Measurements from ENCODE around the gene GNAI2. TPM values are rescaled to one million over a fixed set of nuclear protein-coding genes. Genes with fewer than 3 reads are reported as not detected.

Gene GNAI2
- polyA plus RNA-seq, 1 of the 3 experiments (the other 2 are of a cell fraction), result 649 TPM

DNA sequence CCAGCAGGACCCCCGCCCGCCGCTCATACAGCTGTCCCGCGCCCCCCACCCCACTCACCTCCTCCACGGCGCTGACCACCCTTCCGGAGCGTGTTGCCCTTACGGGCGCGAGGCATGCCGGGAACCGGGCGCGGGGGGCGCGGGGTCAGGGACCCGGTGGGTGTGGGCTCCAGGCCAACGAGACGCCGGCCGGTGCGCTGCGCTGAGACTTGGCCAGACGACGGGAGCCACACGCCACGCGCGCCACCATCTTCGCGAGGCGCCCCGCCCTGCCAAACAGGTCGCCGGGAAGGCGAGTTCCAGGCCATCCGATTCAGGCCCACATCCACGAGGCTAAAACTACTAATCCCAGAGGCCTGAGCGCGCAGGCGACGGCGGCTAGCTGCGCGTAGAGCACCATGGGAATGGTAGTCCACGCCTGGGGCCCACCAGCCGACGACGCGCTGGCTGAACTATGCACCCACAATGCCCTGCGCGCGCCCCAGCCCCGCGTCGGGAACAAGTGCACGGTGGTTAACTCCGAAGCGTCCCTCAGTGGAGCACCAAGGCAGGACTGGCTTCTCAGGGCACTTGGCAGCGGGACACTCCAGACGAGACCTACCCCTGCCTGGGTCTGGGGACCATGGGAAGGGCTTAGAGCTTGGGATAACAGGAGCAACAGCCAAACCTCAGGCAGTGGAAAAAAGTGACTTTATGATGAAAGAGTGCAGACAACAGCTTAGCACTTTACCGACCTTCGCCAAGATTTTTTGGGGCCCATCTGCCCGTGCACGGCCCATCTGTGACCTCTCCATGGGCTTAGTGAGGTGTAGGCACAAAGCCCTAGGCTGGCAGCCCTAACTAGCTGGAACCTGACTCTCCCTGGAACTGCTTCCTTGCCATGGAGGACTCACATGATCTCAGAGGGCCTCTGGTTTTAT, 56.4 kb downstream of the GNAI2 start, which contains the start of gene IFRD2:
TSS of gene IFRD2 (minus strand) at position 271 of the 920 bp plus-strand sequence. CDS start at position 116, 155 bp downstream.
- ChIA-PET CTCF (interaction anchor here (0.9 to 2.2 kb wide), 10 partner anchors 18 to 98 kb away, joined by 3 to 7 read pairs (median 5); partner anchors contain the start of gene HYAL2), POLR2A (interaction anchor here (0.6 to 2.0 kb wide), 4 partner anchors 29 to 1210 kb away, joined by 3 to 6 read pairs (median 3); no protein-coding TSS in a partner anchor)
- Histone ChIP-seq H3K9ac (peak within 1 kb of the TSS; percentile 90), H3K4me2 (peak within 1 kb of the TSS; percentile 100), H3K9me2 (no peaks in the 10 kb centered on the region), H3K9me3 (no peaks in the 10 kb centered on the region), H3K4me3 (ENCODE audit: low read depth in 2 of 2, low read length in 1 of 2) (peak within 1 kb of the TSS; percentile 84 to 96), H3K79me2 (ENCODE audit: insufficient read depth) (peaks cover 20% of the 10 kb centered on the region), H3K4me1 (ENCODE audit: control insufficient read depth in 1 of 2, insufficient read depth in 2 of 2, low read depth in 1 of 2, low read length in 1 of 2) (peaks cover 3 to 16% of the 10 kb centered on the region in 2 experiments; a peak in 2 of 4 replicates), H2AFZ (ENCODE audit: low read depth) (peak within 1 kb of the TSS; percentile 76; the same call in 1 of the 2 replicates), H3K27ac (ENCODE audit: low read depth in 2 of 2, low read length in 1 of 2) (peak within 1 kb of the TSS; percentile 69), H3F3A (replicated peaks; ENCODE audit: insufficient read depth) (no peaks in the 10 kb centered on the region), H3K36me3 (replicated peaks in 1 of 2; ENCODE audit: control insufficient read depth in 1 of 2, insufficient read depth in 2 of 2, low read length in 1 of 2) (peaks cover 3 to 33% of the 10 kb centered on the region in 2 experiments), H3K27me3 (ENCODE audit: insufficient read depth) (no peaks in the 10 kb centered on the region), H4K20me1 (ENCODE audit: insufficient read depth) (no peaks in the 10 kb centered on the region)
- WGBS (ENCODE audit: low lambda C conversion rate), result 2% methylated on average over 27 of the region's 67 CpGs
- DNase-seq, result peak; percentile 95
- TF ChIP-seq, protein P1, sequence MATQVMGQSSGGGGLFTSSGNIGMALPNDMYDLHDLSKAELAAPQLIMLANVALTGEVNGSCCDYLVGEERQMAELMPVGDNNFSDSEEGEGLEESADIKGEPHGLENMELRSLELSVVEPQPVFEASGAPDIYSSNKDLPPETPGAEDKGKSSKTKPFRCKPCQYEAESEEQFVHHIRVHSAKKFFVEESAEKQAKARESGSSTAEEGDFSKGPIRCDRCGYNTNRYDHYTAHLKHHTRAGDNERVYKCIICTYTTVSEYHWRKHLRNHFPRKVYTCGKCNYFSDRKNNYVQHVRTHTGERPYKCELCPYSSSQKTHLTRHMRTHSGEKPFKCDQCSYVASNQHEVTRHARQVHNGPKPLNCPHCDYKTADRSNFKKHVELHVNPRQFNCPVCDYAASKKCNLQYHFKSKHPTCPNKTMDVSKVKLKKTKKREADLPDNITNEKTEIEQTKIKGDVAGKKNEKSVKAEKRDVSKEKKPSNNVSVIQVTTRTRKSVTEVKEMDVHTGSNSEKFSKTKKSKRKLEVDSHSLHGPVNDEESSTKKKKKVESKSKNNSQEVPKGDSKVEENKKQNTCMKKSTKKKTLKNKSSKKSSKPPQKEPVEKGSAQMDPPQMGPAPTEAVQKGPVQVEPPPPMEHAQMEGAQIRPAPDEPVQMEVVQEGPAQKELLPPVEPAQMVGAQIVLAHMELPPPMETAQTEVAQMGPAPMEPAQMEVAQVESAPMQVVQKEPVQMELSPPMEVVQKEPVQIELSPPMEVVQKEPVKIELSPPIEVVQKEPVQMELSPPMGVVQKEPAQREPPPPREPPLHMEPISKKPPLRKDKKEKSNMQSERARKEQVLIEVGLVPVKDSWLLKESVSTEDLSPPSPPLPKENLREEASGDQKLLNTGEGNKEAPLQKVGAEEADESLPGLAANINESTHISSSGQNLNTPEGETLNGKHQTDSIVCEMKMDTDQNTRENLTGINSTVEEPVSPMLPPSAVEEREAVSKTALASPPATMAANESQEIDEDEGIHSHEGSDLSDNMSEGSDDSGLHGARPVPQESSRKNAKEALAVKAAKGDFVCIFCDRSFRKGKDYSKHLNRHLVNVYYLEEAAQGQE (IDR thresholded peaks at IDR 0.05; ENCODE audit: low read depth, low read length), result no peak
- TF ChIP-seq MAX (IDR thresholded peaks at IDR 0.05; ENCODE audit: low read depth), result peak; percentile 91
- TF ChIP-seq RFX5 (IDR thresholded peaks at IDR 0.05; ENCODE audit: low read length), result no peak
- TF ChIP-seq TCF12 (IDR thresholded peaks at IDR 0.05), result peak; percentile 16; the same call in 1 of the 2 replicates
- no peak for TF ChIP-seq TEAD4 (IDR thresholded peaks at IDR 0.05; ENCODE audit: borderline replicate concordance, insufficient read depth)
- TF ChIP-seq RXRA (IDR thresholded peaks at IDR 0.05; ENCODE audit: borderline replicate concordance, low read depth), result no peak
- TF ChIP-seq, protein P2, sequence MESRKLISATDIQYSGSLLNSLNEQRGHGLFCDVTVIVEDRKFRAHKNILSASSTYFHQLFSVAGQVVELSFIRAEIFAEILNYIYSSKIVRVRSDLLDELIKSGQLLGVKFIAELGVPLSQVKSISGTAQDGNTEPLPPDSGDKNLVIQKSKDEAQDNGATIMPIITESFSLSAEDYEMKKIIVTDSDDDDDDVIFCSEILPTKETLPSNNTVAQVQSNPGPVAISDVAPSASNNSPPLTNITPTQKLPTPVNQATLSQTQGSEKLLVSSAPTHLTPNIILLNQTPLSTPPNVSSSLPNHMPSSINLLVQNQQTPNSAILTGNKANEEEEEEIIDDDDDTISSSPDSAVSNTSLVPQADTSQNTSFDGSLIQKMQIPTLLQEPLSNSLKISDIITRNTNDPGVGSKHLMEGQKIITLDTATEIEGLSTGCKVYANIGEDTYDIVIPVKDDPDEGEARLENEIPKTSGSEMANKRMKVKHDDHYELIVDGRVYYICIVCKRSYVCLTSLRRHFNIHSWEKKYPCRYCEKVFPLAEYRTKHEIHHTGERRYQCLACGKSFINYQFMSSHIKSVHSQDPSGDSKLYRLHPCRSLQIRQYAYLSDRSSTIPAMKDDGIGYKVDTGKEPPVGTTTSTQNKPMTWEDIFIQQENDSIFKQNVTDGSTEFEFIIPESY (IDR thresholded peaks at IDR 0.05; ENCODE audit: borderline replicate concordance, low read depth), result peak; percentile 90
- TF ChIP-seq ELF1 (IDR thresholded peaks at IDR 0.05), result peak; percentile 57
- no peak for TF ChIP-seq FOXM1 (IDR thresholded peaks at IDR 0.05; ENCODE audit: low read depth)
- TF ChIP-seq USF1 (IDR thresholded peaks at IDR 0.05; ENCODE audit: borderline replicate concordance, low read depth), result no peak
- peak; percentile 72 for TF ChIP-seq MXI1 (IDR thresholded peaks at IDR 0.05; ENCODE audit: low read depth, low read length)
- TF ChIP-seq YY1 (IDR thresholded peaks at IDR 0.05; ENCODE audit: low read depth), result peak; percentile 91
- no peak for TF ChIP-seq EP300 (IDR thresholded peaks at IDR 0.05; ENCODE audit: borderline replicate concordance in 1 of 2, low read depth in 1 of 2, low read length in 1 of 2)
- TF ChIP-seq TAF1 (IDR thresholded peaks at IDR 0.05; ENCODE audit: borderline replicate concordance, low read depth, low read length), result peak; percentile 63; the same call in 1 of the 2 replicates
- TF ChIP-seq FOSL2 (IDR thresholded peaks at IDR 0.05; ENCODE audit: borderline replicate concordance, low read depth), result no peak
- no peak for TF ChIP-seq GATA2 (CRISPR knock-in tag; IDR thresholded peaks at IDR 0.05)
- peak; percentile 86 for TF ChIP-seq POLR2AphosphoS5 (IDR thresholded peaks at IDR 0.05; ENCODE audit: low read depth, low read length)
- TF ChIP-seq MEF2A (IDR thresholded peaks at IDR 0.05; ENCODE audit: borderline replicate concordance, low read depth), result no peak
- TF ChIP-seq CHD2 (IDR thresholded peaks at IDR 0.05; ENCODE audit: low read length, partially characterized antibody), result peak; percentile 98
- 0 out of 2 replicates have a peak, but pooled peaks have one; percentile 13 for TF ChIP-seq PBX3 (IDR thresholded peaks at IDR 0.05)
- no peak for TF ChIP-seq FOXJ3 (CRISPR knock-in tag; IDR thresholded peaks at IDR 0.05)
- TF ChIP-seq, protein P3, sequence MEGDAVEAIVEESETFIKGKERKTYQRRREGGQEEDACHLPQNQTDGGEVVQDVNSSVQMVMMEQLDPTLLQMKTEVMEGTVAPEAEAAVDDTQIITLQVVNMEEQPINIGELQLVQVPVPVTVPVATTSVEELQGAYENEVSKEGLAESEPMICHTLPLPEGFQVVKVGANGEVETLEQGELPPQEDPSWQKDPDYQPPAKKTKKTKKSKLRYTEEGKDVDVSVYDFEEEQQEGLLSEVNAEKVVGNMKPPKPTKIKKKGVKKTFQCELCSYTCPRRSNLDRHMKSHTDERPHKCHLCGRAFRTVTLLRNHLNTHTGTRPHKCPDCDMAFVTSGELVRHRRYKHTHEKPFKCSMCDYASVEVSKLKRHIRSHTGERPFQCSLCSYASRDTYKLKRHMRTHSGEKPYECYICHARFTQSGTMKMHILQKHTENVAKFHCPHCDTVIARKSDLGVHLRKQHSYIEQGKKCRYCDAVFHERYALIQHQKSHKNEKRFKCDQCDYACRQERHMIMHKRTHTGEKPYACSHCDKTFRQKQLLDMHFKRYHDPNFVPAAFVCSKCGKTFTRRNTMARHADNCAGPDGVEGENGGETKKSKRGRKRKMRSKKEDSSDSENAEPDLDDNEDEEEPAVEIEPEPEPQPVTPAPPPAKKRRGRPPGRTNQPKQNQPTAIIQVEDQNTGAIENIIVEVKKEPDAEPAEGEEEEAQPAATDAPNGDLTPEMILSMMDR (IDR thresholded peaks at IDR 0.05), result no peak
